Measurements from ENCODE around the gene ANKRD31.

The ANKRD31 gene

DNA sequence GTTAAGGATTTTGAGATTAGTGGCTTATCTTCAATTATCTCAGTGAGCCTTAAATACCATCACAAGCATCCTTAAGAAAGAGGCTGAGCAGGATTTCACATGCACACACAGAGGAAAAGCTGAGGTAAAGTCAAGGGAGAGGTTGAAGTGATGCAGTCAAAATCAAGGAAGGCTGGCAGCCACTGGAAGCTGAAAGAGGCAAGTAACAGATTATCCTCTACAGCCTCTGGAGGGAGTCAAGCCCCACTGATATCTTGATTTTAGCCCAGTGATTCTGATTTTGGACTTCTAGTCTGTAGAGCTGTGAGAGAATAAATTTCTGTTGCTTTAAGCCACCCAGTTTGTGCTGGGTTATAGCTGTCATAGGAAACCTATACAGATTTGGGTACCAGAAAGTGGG is 80.1 kb downstream of the ANKRD31 start:
- no peak overlapping the region for H3K4me3 ChIP-seq (replicated peaks; ENCODE audit: low read depth, low read length)
- no peaks in the 10 kb centered on the region for H3K36me3 ChIP-seq (ENCODE audit: control insufficient read depth, insufficient read depth, low read length)
- no peak for DNase-seq (ENCODE audit: extremely low read depth, insufficient read length)
- TF ChIP-seq, protein P1, sequence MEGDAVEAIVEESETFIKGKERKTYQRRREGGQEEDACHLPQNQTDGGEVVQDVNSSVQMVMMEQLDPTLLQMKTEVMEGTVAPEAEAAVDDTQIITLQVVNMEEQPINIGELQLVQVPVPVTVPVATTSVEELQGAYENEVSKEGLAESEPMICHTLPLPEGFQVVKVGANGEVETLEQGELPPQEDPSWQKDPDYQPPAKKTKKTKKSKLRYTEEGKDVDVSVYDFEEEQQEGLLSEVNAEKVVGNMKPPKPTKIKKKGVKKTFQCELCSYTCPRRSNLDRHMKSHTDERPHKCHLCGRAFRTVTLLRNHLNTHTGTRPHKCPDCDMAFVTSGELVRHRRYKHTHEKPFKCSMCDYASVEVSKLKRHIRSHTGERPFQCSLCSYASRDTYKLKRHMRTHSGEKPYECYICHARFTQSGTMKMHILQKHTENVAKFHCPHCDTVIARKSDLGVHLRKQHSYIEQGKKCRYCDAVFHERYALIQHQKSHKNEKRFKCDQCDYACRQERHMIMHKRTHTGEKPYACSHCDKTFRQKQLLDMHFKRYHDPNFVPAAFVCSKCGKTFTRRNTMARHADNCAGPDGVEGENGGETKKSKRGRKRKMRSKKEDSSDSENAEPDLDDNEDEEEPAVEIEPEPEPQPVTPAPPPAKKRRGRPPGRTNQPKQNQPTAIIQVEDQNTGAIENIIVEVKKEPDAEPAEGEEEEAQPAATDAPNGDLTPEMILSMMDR (IDR thresholded peaks at IDR 0.05; ENCODE audit: insufficient read depth, low read length, poor library complexity, severe bottlenecking) = no peak
- no peaks in the 10 kb centered on the region for H3K27me3 ChIP-seq (replicated peaks; ENCODE audit: control insufficient read depth, insufficient read depth, low read length)

DNA sequence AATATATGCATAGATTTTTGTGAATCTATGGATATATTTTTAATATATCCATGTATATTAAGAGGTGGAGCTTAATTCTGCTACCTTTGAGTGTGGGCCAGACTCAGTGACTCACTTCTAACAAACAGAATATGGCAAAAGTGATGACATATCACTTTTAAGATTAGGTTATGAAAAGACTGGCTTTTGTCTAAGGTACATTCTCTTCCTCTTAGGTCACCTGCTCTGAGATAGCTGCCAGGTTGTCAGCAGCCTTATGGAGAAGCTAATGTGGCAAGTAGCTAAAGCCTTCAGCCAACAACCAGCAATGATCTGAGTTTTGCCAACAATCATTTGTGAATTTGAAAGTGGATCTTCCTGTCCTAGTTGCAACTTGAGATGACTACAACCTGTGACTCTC is 83.8 kb downstream of the ANKRD31 start:
- no peak for DNase-seq (ENCODE audit: extremely low read depth, insufficient read length)
- H3K27me3 ChIP-seq (replicated peaks; ENCODE audit: control insufficient read depth, insufficient read depth, low read length) = no peaks in the 10 kb centered on the region
- no peak overlapping the region for H3K4me3 ChIP-seq (replicated peaks; ENCODE audit: low read depth, low read length)
- TF ChIP-seq, protein P1 (IDR thresholded peaks at IDR 0.05; ENCODE audit: insufficient read depth, low read length, poor library complexity, severe bottlenecking) = no peak
- H3K36me3 ChIP-seq (ENCODE audit: control insufficient read depth, insufficient read depth, low read length) = no peaks in the 10 kb centered on the region

DNA sequence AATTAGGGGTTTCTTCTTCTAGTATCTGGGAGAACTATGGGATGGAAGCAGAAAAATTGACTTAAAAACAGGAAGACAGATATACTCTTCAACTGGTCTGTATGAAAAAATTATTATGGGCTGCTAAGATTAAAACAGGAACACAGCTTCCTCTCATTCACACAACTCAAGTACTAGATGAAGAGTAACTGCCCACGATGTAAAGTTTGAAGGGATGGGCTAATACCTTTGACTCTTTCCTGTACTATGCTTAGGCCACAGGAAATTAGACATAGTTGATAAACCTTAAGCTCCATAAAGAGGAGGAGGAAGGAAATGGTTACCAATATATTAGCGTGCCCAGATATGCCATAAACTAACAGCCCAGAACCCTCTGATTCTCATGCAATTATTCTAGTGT is 88.6 kb downstream of the ANKRD31 start:
- no peaks in the 10 kb centered on the region for H3K36me3 ChIP-seq (ENCODE audit: control insufficient read depth, insufficient read depth, low read length)
- H3K27me3 ChIP-seq (replicated peaks; ENCODE audit: control insufficient read depth, insufficient read depth, low read length) = no peaks in the 10 kb centered on the region
- H3K4me3 ChIP-seq (replicated peaks; ENCODE audit: low read depth, low read length) = no peak overlapping the region
- DNase-seq (ENCODE audit: extremely low read depth, insufficient read length) = no peak
- TF ChIP-seq, protein P1 (IDR thresholded peaks at IDR 0.05; ENCODE audit: insufficient read depth, low read length, poor library complexity, severe bottlenecking) = no peak

DNA sequence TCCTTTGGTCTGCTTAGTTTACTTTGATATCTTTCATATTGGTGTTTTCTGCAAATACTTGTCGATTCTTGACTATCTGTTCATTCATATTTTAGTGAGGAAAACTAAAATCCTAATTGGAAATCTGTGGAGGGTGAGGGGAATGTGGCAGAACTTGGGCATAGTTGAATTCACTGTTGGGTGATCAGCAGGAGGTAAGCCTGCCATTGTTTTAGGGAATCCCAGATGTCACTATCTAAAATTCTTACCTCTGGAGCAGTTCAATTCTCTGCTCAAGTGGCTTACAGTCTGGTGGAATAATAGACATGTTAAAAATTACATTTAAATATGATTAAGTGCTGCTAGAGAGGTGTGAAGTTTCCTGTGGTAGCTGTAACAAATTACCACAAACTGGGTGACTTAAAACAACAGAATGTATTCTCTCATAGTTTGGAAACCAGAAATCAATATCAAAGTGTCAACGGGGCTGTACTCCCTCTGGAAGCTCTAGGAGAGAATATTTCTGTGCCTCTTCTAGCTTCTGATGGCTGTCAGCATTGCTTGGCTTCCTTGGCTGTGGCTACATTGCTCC is 94.0 kb downstream of the ANKRD31 start:
- Histone ChIP-seq H3K27me3 (replicated peaks; ENCODE audit: control insufficient read depth, insufficient read depth, low read length) (no peaks in the 10 kb centered on the region), H3K4me3 (replicated peaks; ENCODE audit: low read depth, low read length) (no peak overlapping the region), H3K36me3 (ENCODE audit: control insufficient read depth, insufficient read depth, low read length) (no peaks in the 10 kb centered on the region)
- DNase-seq (ENCODE audit: extremely low read depth, insufficient read length) = no peak
- TF ChIP-seq, protein P1 (IDR thresholded peaks at IDR 0.05; ENCODE audit: insufficient read depth, low read length, poor library complexity, severe bottlenecking) = no peak

DNA sequence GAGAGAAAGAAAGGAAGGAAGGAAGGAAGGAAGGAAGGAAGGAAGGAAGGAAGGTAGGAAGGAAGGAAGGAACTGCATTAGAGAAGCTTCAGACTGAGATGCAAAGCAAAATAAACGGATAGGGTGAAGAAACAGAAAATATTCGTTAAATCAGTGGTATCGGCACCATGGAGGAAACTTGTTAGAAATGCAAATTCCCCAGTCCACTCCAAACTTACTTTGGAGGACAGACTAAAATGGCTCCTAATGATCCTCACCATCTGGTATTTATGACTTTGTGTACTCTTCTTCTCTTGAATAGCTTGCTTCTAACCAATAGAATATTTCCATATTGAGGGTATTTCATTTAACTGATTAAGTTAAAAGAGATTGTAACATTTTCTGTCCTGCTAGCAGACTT is 96.4 kb downstream of the ANKRD31 start:
- no peak overlapping the region for H3K4me3 ChIP-seq (replicated peaks; ENCODE audit: low read depth, low read length)
- H3K27me3 ChIP-seq (replicated peaks; ENCODE audit: control insufficient read depth, insufficient read depth, low read length) = no peaks in the 10 kb centered on the region
- DNase-seq (ENCODE audit: extremely low read depth, insufficient read length) = no peak
- TF ChIP-seq, protein P1 (IDR thresholded peaks at IDR 0.05; ENCODE audit: insufficient read depth, low read length, poor library complexity, severe bottlenecking) = no peak
- H3K36me3 ChIP-seq (ENCODE audit: control insufficient read depth, insufficient read depth, low read length) = no peaks in the 10 kb centered on the region

DNA sequence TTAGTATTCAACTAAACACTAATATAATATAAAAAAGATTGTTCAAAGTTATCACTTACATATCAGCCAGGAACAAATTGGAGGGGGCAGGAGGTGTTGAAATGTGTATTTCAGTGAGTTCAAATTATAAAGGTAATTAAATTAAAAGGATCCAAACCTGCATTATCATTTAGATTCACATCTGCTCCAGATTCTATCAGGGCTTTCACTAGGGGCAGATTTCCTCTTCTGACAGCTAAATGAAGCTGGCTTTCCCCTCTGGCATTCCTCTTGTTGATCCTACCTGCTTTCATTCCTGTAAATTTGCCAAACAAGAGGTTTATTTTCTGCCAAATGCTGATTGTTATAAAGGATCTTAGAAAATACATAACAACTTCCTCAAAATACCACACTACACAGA is 98.0 kb downstream of the ANKRD31 start:
- TF ChIP-seq, protein P1 (IDR thresholded peaks at IDR 0.05; ENCODE audit: insufficient read depth, low read length, poor library complexity, severe bottlenecking) = no peak
- no peaks in the 10 kb centered on the region for H3K27me3 ChIP-seq (replicated peaks; ENCODE audit: control insufficient read depth, insufficient read depth, low read length)
- no peak overlapping the region for H3K4me3 ChIP-seq (replicated peaks; ENCODE audit: low read depth, low read length)
- DNase-seq (ENCODE audit: extremely low read depth, insufficient read length) = no peak
- no peaks in the 10 kb centered on the region for H3K36me3 ChIP-seq (ENCODE audit: control insufficient read depth, insufficient read depth, low read length)
